COR-L47 (cell line): ENCODE measurements around the gene M1AP.

Source experiments
- DNase-seq: peaks from one replicate; lab custom pipeline; 2025; lab: John Stamatoyannopoulos, UW

The M1AP gene

GRCh38 chr2:74546004-74546403, 102.1 kb downstream of the M1AP start:
- DNase-seq, result no peak

GRCh38 chr2:74544634-74545033, 103.5 kb downstream of the M1AP start:
- no peak for DNase-seq

- DNase-seq, result no peak
Observed at GRCh38 chr2:74542978-74543377, 105.2 kb downstream of the M1AP start.

- no peak for DNase-seq
Observed at GRCh38 chr2:74540291-74540690, 107.8 kb downstream of the M1AP start.

- DNase-seq, result no peak
Observed at GRCh38 chr2:74538881-74539339, 109.2 kb downstream of the M1AP start.

- no peak for DNase-seq
Observed at GRCh38 chr2:74537140-74537539, 111.0 kb downstream of the M1AP start.

GRCh38 chr2:74536166-74536950, 111.8 kb downstream of the M1AP start:
- DNase-seq, result no peak

- DNase-seq, result no peak
Observed at GRCh38 chr2:74535440-74535965, 112.6 kb downstream of the M1AP start.

GRCh38 chr2:74534411-74534810, 113.7 kb downstream of the M1AP start:
- no peak for DNase-seq

GRCh38 chr2:74533464-74533863, 114.7 kb downstream of the M1AP start:
- DNase-seq, result no peak

- no peak for DNase-seq
Observed at GRCh38 chr2:74532222-74532621, 115.9 kb downstream of the M1AP start.

- DNase-seq, result no peak
Observed at GRCh38 chr2:74531666-74532065, 116.5 kb downstream of the M1AP start.

GRCh38 chr2:74530239-74531187, 117.6 kb downstream of the M1AP start:
- DNase-seq, result peak; percentile 25

- DNase-seq, result peak; percentile 98
Observed at GRCh38 chr2:74529357-74530238, 118.5 kb downstream of the M1AP start, which contains the start of the genes AUP1 and HTRA2. Gene AUP1, minus strand, starts transcription at chr2:74529706. Its CDS starts 77 bp downstream, at chr2:74529629. Gene HTRA2, plus strand, starts transcription at chr2:74529933. Its CDS starts 74 bp downstream, at chr2:74530007.

GRCh38 chr2:74528600-74529356, 119.4 kb downstream of the M1AP start:
- no peak for DNase-seq

- no peak for DNase-seq
Observed at GRCh38 chr2:74527741-74528140, 120.4 kb downstream of the M1AP start.

- no peak for DNase-seq
Observed at GRCh38 chr2:74526649-74527230, 121.4 kb downstream of the M1AP start.

- DNase-seq, result no peak
Observed at GRCh38 chr2:74525717-74526648, 122.1 kb downstream of the M1AP start, which contains the start of gene DQX1. Gene DQX1, minus strand, starts transcription at chr2:74526231. Its CDS starts 502 bp downstream, at chr2:74525729.
